ENCODE results near the gene PRAME. TPM values are rescaled to one million over a fixed set of nuclear protein-coding genes. Genes with fewer than 3 reads are reported as not detected.
"Not testable (repeated sequence)": the region's sequence is repeated elsewhere in the genome, so short reads cannot be mapped to it uniquely, and the experiment has no call there.

Gene PRAME
- total RNA-seq, 1 experiment from 2014 or later, result not detected

DNA sequence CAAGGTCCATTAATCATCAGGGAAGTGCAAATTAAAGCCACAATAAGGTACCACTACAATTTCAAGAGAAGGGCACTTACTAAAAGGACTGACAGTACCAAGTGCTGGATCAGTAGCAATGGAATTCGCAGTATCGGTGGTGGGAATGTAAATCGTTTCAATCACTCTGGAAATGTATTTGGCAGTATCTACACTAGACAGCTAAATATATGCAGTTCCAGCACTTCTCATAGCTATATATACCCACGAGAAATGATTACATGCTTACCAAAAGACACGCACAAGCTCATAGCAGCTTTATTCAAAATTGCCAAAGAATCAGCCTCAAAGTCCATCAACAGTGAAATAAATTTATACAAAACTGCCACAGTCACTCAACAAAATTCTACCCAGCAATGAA is 46.1 kb downstream of the PRAME start:
- intact Hi-C loops (cut with micrococcal nuclease; ENCODE audit: unreplicated experiment), result no loop called here
- H3K27ac Mint-ChIP-seq (ENCODE audit: unreplicated experiment), result no peak overlapping the region
- peaks cover 22% of the 10 kb centered on the region for H3K9me3 Mint-ChIP-seq (ENCODE audit: unreplicated experiment)
- H3K27me3 Mint-ChIP-seq (ENCODE audit: insufficient read depth, unreplicated experiment), result no peaks in the 10 kb centered on the region
- no peaks in the 10 kb centered on the region for H3K4me1 Mint-ChIP-seq (ENCODE audit: low read depth, unreplicated experiment)
- POLR2A ChIA-PET, result no interaction called here
- H3K36me3 Mint-ChIP-seq (ENCODE audit: insufficient read depth, unreplicated experiment), result peaks cover 15% of the 10 kb centered on the region
- no peak for DNase-seq
- TF ChIP-seq, protein P1, sequence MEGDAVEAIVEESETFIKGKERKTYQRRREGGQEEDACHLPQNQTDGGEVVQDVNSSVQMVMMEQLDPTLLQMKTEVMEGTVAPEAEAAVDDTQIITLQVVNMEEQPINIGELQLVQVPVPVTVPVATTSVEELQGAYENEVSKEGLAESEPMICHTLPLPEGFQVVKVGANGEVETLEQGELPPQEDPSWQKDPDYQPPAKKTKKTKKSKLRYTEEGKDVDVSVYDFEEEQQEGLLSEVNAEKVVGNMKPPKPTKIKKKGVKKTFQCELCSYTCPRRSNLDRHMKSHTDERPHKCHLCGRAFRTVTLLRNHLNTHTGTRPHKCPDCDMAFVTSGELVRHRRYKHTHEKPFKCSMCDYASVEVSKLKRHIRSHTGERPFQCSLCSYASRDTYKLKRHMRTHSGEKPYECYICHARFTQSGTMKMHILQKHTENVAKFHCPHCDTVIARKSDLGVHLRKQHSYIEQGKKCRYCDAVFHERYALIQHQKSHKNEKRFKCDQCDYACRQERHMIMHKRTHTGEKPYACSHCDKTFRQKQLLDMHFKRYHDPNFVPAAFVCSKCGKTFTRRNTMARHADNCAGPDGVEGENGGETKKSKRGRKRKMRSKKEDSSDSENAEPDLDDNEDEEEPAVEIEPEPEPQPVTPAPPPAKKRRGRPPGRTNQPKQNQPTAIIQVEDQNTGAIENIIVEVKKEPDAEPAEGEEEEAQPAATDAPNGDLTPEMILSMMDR (IDR thresholded peaks at IDR 0.05; ENCODE audit: insufficient read depth in 1 of 2, low read depth in 1 of 2, low read length in 1 of 2, severe bottlenecking in 1 of 2, unreplicated experiment in 1 of 2), result no peak
- H3K4me3 Mint-ChIP-seq (ENCODE audit: unreplicated experiment), result no peak overlapping the region
- peaks cover 8% of the 10 kb centered on the region for H3K9me3 ChIP-seq
- H3K27me3 ChIP-seq (replicated peaks; ENCODE audit: control insufficient read depth, insufficient read depth, low read length), result no peaks in the 10 kb centered on the region
- no peaks in the 10 kb centered on the region; the same call in 1 of the 2 replicates for H3K4me1 ChIP-seq
- BruUV-seq (replicated peaks), result no TSS peak
- CTCF ChIA-PET, result no interaction called here
- H3K4me3 ChIP-seq (ENCODE audit: low read depth, low read length), result no peak overlapping the region
- H3K36me3 ChIP-seq (ENCODE audit: control insufficient read depth, insufficient read depth, low read length), result no peaks in the 10 kb centered on the region

DNA sequence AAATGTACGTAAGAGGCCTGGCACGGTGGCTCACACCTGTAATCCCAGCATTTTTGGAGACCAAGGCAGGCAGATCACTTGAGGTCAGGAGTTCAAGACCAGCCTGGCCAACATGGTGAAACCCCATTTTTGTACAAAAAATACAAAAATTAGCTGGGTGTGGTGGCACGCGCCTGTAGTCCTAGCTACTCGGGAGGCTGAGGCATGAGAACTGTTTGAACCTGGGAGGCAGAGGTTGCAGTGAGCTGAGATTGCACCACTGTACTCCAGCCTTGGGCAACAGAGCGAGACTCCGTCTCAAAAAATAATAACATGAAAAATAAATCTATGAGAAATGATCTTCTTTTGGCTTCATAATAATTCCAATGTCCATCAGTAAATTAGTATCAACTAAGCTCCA is 48.2 kb downstream of the PRAME start:
- H3K36me3 ChIP-seq (ENCODE audit: control insufficient read depth, insufficient read depth, low read length); H3K4me3 Mint-ChIP-seq (ENCODE audit: unreplicated experiment); DNase-seq; H3K4me1 ChIP-seq; intact Hi-C loops (cut with micrococcal nuclease; ENCODE audit: unreplicated experiment); CTCF ChIA-PET; BruUV-seq (replicated peaks); POLR2A ChIA-PET; H3K9me3 ChIP-seq; H3K27me3 Mint-ChIP-seq (ENCODE audit: insufficient read depth, unreplicated experiment); H3K27me3 ChIP-seq (replicated peaks; ENCODE audit: control insufficient read depth, insufficient read depth, low read length); H3K4me1 Mint-ChIP-seq (ENCODE audit: low read depth, unreplicated experiment); H3K4me3 ChIP-seq (ENCODE audit: low read depth, low read length); H3K27ac Mint-ChIP-seq (ENCODE audit: unreplicated experiment): not testable (repeated sequence)
- Mint-ChIP-seq H3K9me3 (ENCODE audit: unreplicated experiment) (peaks cover 24% of the 10 kb centered on the region), H3K36me3 (ENCODE audit: insufficient read depth, unreplicated experiment) (peaks cover 14% of the 10 kb centered on the region)

DNA sequence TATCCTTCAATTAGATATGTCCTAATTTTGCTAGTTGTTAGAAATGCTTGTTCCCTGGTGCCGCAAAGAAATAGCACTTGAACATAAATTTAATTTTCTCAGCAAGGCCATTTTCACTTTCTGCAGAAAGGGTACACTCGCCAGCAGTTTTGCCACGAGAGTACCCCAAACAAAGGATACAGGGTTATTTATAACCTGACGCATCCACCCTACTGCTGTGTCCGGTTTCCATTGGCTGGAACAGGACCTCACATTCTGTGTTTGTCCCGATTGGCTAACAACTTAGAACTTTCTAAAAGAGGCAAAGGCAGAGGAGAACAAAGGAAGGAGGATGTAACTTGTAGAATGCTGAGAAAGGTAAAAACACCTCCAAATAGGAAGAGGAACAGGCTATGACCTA is 49.2 kb downstream of the PRAME start:
- BruUV-seq (replicated peaks); DNase-seq; H3K27ac Mint-ChIP-seq (ENCODE audit: unreplicated experiment); H3K27me3 Mint-ChIP-seq (ENCODE audit: insufficient read depth, unreplicated experiment); H3K4me1 ChIP-seq; H3K9me3 ChIP-seq; H3K4me3 ChIP-seq (ENCODE audit: low read depth, low read length); CTCF ChIA-PET; H3K36me3 ChIP-seq (ENCODE audit: control insufficient read depth, insufficient read depth, low read length); H3K4me1 Mint-ChIP-seq (ENCODE audit: low read depth, unreplicated experiment); POLR2A ChIA-PET; H3K4me3 Mint-ChIP-seq (ENCODE audit: unreplicated experiment); intact Hi-C loops (cut with micrococcal nuclease; ENCODE audit: unreplicated experiment); H3K27me3 ChIP-seq (replicated peaks; ENCODE audit: control insufficient read depth, insufficient read depth, low read length); H3K36me3 Mint-ChIP-seq (ENCODE audit: insufficient read depth, unreplicated experiment): not testable (repeated sequence)
- H3K9me3 Mint-ChIP-seq (ENCODE audit: unreplicated experiment), result peaks cover 28% of the 10 kb centered on the region

DNA sequence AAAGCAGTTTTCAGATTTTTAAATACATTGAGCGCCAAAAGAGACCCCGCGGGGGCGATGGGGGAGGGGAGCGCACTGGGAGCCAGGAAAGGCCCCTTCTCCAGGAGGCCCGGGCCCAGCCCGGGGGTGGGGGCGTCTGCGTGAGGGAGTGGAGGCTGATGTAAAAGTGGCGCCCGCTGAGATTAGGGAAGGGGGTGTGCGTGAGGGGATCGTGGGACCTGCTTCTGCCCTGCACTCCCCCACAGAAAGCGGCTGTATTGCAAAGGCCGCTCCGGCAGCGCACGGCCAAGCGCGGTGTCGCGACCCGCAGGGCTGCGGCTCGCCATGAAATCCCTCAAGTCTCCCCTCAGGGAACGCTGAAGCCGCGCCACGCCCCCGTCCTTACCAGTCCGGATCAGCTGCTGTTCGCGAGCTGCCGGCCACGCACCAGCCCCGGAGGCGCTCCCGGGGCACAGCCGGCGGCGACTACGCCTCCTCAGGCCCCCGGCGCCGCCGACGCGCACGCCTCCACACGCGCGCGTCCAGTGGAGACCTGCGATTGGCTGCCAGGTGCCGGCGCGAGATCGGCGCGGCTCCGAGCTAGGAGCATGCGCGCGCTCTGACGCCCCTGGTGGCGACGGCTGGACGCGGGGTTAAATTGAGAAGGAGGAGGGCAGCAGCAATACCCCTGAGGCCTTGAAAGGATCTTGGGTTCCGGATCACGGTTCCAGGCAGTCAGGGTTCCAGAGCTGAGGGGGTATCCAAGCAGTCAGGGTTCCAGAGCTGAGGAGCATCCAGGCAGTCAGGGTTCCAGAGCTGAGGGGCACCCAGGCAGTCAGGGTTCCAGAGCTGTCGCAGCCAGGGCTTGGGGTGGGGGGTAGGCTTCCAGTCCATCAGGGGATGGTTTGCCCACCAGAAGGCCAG is 50.5 kb downstream of the PRAME start, which contains the start of gene ZNF280B:
ZNF280B (minus strand) TSS at position 469 of the 903 bp plus-strand sequence. CDS start 19,344 bp downstream, outside the sequence.
- no peaks in the 10 kb centered on the region for H3K27me3 Mint-ChIP-seq (ENCODE audit: insufficient read depth, unreplicated experiment)
- peak; percentile 74 to 84 for DNase-seq
- ChIA-PET POLR2A (no interaction called here), CTCF (interaction anchor here (1.2 to 1.4 kb wide), 2 partner anchors 11 to 86 kb away, joined by 3 read pairs; partner anchors contain the start of gene ZNF280A)
- peaks cover 5% of the 10 kb centered on the region for H3K36me3 Mint-ChIP-seq (ENCODE audit: insufficient read depth, unreplicated experiment)
- peak within 1 kb of the TSS; percentile 35 for H3K27ac Mint-ChIP-seq (ENCODE audit: unreplicated experiment)
- peak within 1 kb of the TSS; percentile 69 for H3K4me3 Mint-ChIP-seq (ENCODE audit: unreplicated experiment)
- no TSS peak for BruUV-seq (replicated peaks)
- TF ChIP-seq, protein P1 (IDR thresholded peaks at IDR 0.05; ENCODE audit: insufficient read depth in 1 of 2, low read depth in 1 of 2, low read length in 1 of 2, severe bottlenecking in 1 of 2, unreplicated experiment in 1 of 2), result peak; percentile 44 to 57
- Histone ChIP-seq H3K4me3 (ENCODE audit: low read depth, low read length) (peak within 1 kb of the TSS; percentile 55), H3K36me3 (ENCODE audit: control insufficient read depth, insufficient read depth, low read length) (no peaks in the 10 kb centered on the region), H3K4me1 (no peaks in the 10 kb centered on the region), H3K27me3 (replicated peaks; ENCODE audit: control insufficient read depth, insufficient read depth, low read length) (no peaks in the 10 kb centered on the region), H3K9me3 (peaks cover 8% of the 10 kb centered on the region)
- intact Hi-C loops (cut with micrococcal nuclease; ENCODE audit: unreplicated experiment), result no loop called here
- H3K4me1 Mint-ChIP-seq (ENCODE audit: low read depth, unreplicated experiment), result no peaks in the 10 kb centered on the region
- peaks cover 28% of the 10 kb centered on the region for H3K9me3 Mint-ChIP-seq (ENCODE audit: unreplicated experiment)
